ENCODE results near the gene STIP1. TPM values are rescaled to one million over a fixed set of nuclear protein-coding genes. Genes with fewer than 3 reads are reported as not detected.

STIP1 gene
- total RNA-seq, 1 donor from 2014 or later = 102 TPM

- TF ChIP-seq CTCF (IDR thresholded peaks at IDR 0.05; ENCODE audit: insufficient read depth, low read length, severe bottlenecking) = no peak
- no peak within 1 kb of the TSS for H3K4me3 ChIP-seq (ENCODE audit: low read depth, low read length)
- FAIRE-seq (no peak), DNase-seq (ENCODE audit: low read depth) (no peak)
- H3K27me3 ChIP-seq (ENCODE audit: control insufficient read depth, insufficient read depth, low read length) = no peaks in the 10 kb centered on the region
- H3K36me3 ChIP-seq (ENCODE audit: control insufficient read depth, insufficient read depth, low read length) = peaks cover 31% of the 10 kb centered on the region
These were observed 20.7 kb downstream of the STIP1 start, which contains the start of gene FERMT3 for GRCh38 chr11:64206457-64207255. FERMT3 (plus strand) TSS chr11:64206721; CDS start chr11:64207365, 644 bp downstream.

DNA sequence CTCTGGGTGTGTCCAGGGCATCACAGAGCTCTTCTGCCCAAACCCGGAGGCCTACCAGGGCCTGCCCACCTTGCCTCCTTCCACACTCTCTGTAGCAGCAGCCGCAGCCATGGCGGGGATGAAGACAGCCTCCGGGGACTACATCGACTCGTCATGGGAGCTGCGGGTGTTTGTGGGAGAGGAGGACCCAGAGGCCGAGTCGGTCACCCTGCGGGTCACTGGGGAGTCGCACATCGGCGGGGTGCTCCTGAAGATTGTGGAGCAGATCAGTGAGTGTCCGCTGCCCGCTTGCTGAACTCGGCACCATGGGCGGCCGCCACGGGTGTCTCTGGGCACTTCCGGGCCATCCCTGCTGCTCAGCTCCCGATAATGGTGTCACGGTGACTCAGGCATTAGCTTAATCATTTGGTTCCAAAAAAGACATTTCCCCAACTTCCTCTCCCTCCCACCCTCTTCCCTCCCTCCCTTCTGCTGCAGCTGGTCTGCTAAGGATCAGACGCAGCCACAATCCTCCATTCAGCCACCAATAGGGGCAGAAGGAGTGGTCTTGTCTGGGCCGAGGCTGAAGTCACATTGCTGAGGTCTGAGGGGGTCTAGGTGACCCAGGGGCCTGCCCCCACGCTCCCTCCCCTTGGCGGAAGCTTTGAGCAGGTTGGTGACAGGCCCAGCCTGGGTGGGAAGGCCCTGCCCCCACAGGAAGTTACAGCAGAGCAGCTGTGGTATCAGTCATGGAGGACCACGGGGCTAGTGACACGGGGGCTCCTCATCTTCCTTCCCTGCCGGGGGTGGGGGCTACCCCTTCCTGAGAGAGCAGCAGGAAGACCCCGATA lies 21.5 kb downstream of the STIP1 start:
- DNase-seq (ENCODE audit: low read depth) = no peak
- H3K4me3 ChIP-seq (ENCODE audit: low read depth, low read length) = no peak overlapping the region

DNA sequence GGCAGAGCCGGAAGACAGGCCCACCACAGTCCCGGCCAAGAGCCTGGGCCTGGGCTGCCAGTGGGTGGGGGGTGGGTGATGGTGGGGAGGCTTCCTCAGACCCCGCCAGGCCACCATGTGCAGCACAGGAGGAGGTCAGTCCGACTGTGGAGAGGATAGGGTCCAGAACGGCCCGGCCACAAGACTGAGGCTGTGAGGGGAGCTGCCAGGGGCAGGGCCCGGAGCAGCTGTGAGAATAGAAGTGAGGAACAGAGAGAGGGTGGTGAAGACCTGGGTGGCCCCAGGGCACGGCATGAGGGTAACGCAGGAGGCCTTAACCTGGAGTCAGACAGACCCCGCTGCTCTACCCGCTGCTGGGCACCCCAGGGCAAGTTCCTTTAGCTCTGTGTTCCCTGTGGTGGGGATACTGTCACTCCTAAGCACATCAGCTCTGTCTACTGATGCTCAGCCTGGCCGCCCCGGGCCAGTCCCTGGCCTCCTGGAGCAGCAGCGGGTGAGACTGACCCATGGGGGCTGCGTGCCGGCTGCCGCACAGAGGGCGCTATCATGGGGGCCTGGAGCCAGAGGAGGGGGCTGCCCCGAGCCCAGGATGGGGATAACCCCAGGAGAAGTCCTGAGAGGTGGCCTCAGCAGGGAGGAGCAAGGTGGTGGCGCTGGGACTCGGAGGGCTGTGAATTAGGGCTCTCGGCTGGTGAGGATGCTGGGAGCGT lies 22.3 kb downstream of the STIP1 start:
- DNase-seq (ENCODE audit: low read depth) = no peak
- H3K36me3 ChIP-seq (ENCODE audit: control insufficient read depth, insufficient read depth, low read length) = peaks cover 22% of the 10 kb centered on the region
- TF ChIP-seq CTCF (IDR thresholded peaks at IDR 0.05; ENCODE audit: insufficient read depth, low read length, severe bottlenecking) = no peak
- H3K4me3 ChIP-seq (ENCODE audit: low read depth, low read length) = no peak overlapping the region
- FAIRE-seq = no peak
- no peaks in the 10 kb centered on the region for H3K27me3 ChIP-seq (ENCODE audit: control insufficient read depth, insufficient read depth, low read length)

More for the DNA sequence above, 21.5 kb downstream of the STIP1 start:
- no peak for TF ChIP-seq CTCF (IDR thresholded peaks at IDR 0.05; ENCODE audit: insufficient read depth, low read length, severe bottlenecking)
- H3K36me3 ChIP-seq (ENCODE audit: control insufficient read depth, insufficient read depth, low read length) = peaks cover 30% of the 10 kb centered on the region
- FAIRE-seq = no peak
- H3K27me3 ChIP-seq (ENCODE audit: control insufficient read depth, insufficient read depth, low read length) = no peaks in the 10 kb centered on the region

GRCh38 chr11:64208796-64209562 lies 23.0 kb downstream of the STIP1 start:
- DNase-seq (ENCODE audit: low read depth) (no peak), FAIRE-seq (no peak)
- Histone ChIP-seq H3K36me3 (ENCODE audit: control insufficient read depth, insufficient read depth, low read length) (peaks cover 20% of the 10 kb centered on the region), H3K4me3 (ENCODE audit: low read depth, low read length) (no peak overlapping the region), H3K27me3 (ENCODE audit: control insufficient read depth, insufficient read depth, low read length) (no peaks in the 10 kb centered on the region)
- no peak for TF ChIP-seq CTCF (IDR thresholded peaks at IDR 0.05; ENCODE audit: insufficient read depth, low read length, severe bottlenecking)

DNA sequence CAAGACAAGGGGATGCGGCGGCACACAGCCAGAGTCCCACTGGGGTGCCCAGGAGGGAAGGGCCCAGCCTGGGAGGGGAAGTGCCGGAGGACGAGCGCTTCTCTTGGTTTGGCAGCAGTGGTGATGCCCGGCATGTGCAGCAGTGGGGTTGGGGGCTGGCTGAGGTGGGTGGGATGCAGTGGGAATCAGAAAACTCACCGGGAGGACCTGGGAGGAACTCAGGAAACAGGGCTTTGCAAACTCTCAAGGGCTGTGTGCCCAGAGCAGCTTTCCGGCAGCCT lies 23.5 kb downstream of the STIP1 start:
- no peak for FAIRE-seq

More for the DNA sequence above, 23.5 kb downstream of the STIP1 start:
- H3K36me3 ChIP-seq (ENCODE audit: control insufficient read depth, insufficient read depth, low read length) = peaks cover 17% of the 10 kb centered on the region
- DNase-seq (ENCODE audit: low read depth) = no peak
- H3K4me3 ChIP-seq (ENCODE audit: low read depth, low read length) = no peak overlapping the region
- TF ChIP-seq CTCF (IDR thresholded peaks at IDR 0.05; ENCODE audit: insufficient read depth, low read length, severe bottlenecking) = no peak
- H3K27me3 ChIP-seq (ENCODE audit: control insufficient read depth, insufficient read depth, low read length) = no peaks in the 10 kb centered on the region

Data from bronchial epithelial cell (primary cell).